H1 (cell line): ENCODE data around the gene PLCH2. TPM values are rescaled to one million over a fixed set of nuclear protein-coding genes. Genes with fewer than 3 reads are reported as not detected.

Experiments
- CTCF ChIA-PET: fragments of 300-600 bp; sonication (Branson Sonifier 250); formaldehyde crosslinking; loops from one replicate; lab custom pipeline; 2021; ENCODE audit not compliant: partially characterized antibody; lab: Charles Lee
- POLR2A ChIA-PET: fragments of 300-600 bp; sonication (Branson Sonifier 250); formaldehyde crosslinking; loops from one replicate; lab custom pipeline; 2021; ENCODE audit warnings: inconsistent platforms; ENCODE audit not compliant: partially characterized antibody; lab: Charles Lee
- DNase-seq, 2 experiments: peaks; one replicate each; pipeline versions ENCODE4 v3.0.0 to v3.0.0-alpha.2; 2010 to 2022; ENCODE audit warnings: low spot score in 2 of 2, low read depth in 1 of 2, mixed read lengths in 1 of 2
- FAIRE-seq: peaks from 2 replicates; lab custom pipeline; 2011; peaks lifted over from hg19 to GRCh38; lab: Jason Lieb, UNC
- H2AFZ ChIP-seq: 2 replicates; pipeline ENCODE4 v1.8.1; 2012; ENCODE audit warnings: low read length, inconsistent platforms
- H2AK5ac ChIP-seq: 2 replicates; pipeline ENCODE4 v1.6.1; 2013; ENCODE audit warnings: low read depth, low read length
- H2BK120ac ChIP-seq: replicated peaks from 2 replicates; pipeline ENCODE3; 2013; ENCODE audit warnings: low read depth, low read length, inconsistent platforms
- H2BK12ac ChIP-seq: 2 replicates; pipeline ENCODE4 v1.6.1; 2013; ENCODE audit warnings: low read depth, low read length
- H2BK15ac ChIP-seq: 2 replicates; pipeline ENCODE4 v1.6.1; 2013; ENCODE audit warnings: low read length
- H2BK20ac ChIP-seq: 2 replicates; pipeline ENCODE4 v1.6.1; 2013; ENCODE audit warnings: low read length
- H2BK5ac ChIP-seq: 2 replicates; pipeline ENCODE4 v1.6.1; 2013; ENCODE audit warnings: low read depth, low read length
- H3K14ac ChIP-seq: 2 replicates; pipeline ENCODE4 v1.6.1; 2013; ENCODE audit warnings: inconsistent platforms; ENCODE audit not compliant: insufficient read length
- H3K18ac ChIP-seq: 2 replicates; pipeline ENCODE4 v1.6.1; 2013; ENCODE audit warnings: low read length; ENCODE audit errors: extremely low read depth
- H3K23ac ChIP-seq: 2 replicates; pipeline ENCODE4 v1.6.1; 2013; ENCODE audit warnings: inconsistent platforms; ENCODE audit not compliant: insufficient read length
- H3K23me2 ChIP-seq: 2 replicates; pipeline ENCODE4 v1.6.1; 2013; ENCODE audit warnings: low read depth, low read length
- H3K27ac ChIP-seq: 2 replicates; pipeline ENCODE4 v1.6.1; 2011; ENCODE audit warnings: low read depth, low read length, inconsistent platforms
- H3K27me3 ChIP-seq, 4 experiments: replicated peaks in 1 of 4; 1 replicate in 1 of 4; 2 replicates in 3 of 4; pipeline versions ENCODE4 v1.6.1 to v1.8.1; 2011 to 2013; ENCODE audit warnings: low read length in 3 of 4, mild to moderate bottlenecking in 3 of 4, inconsistent platforms in 2 of 4, mixed read lengths in 2 of 4, moderate library complexity in 1 of 4; ENCODE audit not compliant: control insufficient read depth in 3 of 4, insufficient read depth in 3 of 4; ENCODE audit errors: extremely low read depth in 1 of 4
- H3K36me3 ChIP-seq, 4 experiments: 2 replicates each; pipeline versions ENCODE4 v1.6.1 to v1.8.1; 2011 to 2013; ENCODE audit warnings: mild to moderate bottlenecking in 4 of 4, low read length in 3 of 4, moderate library complexity in 2 of 4, control low read depth in 1 of 4, inconsistent platforms in 1 of 4; ENCODE audit not compliant: insufficient read depth in 4 of 4, control insufficient read depth in 2 of 4
- H3K4ac ChIP-seq: replicated peaks from 2 replicates; pipeline ENCODE3; 2013; ENCODE audit warnings: low read length, low read depth, mixed read lengths, inconsistent platforms; ENCODE audit not compliant: insufficient read length
- H3K4me1 ChIP-seq, 4 experiments: replicated peaks in 1 of 4; 1 replicate in 1 of 4; 2 replicates in 3 of 4; pipeline versions ENCODE4 v1.6.1 to v1.8.1; 2011 to 2013; ENCODE audit warnings: low read length in 3 of 4, inconsistent platforms in 2 of 4, mixed read lengths in 1 of 4; ENCODE audit not compliant: insufficient read depth in 4 of 4, control insufficient read depth in 3 of 4
- H3K4me2 ChIP-seq, 2 experiments: 2 replicates each; pipeline versions ENCODE4 v1.6.1 to v1.8.1; 2011 to 2013; ENCODE audit warnings: low read depth in 2 of 2, low read length in 2 of 2, control low read depth in 1 of 2, inconsistent platforms in 1 of 2, mild to moderate bottlenecking in 1 of 2; ENCODE audit not compliant: insufficient read depth in 1 of 2
- H3K4me3 ChIP-seq, 4 experiments: fragments of 200-600, 300-600 bp in 1 of 4; sonication (generic), shearing (Covaris generic), sonication (Bioruptor Twin) in 1 of 4; 2 replicates each; pipeline versions ENCODE4 v1.5.1 to v1.8.1; 2011 to 2016; ENCODE audit warnings: low read length in 4 of 4, low read depth in 3 of 4, control low read depth in 2 of 4, inconsistent platforms in 2 of 4, mild to moderate bottlenecking in 2 of 4, mixed read lengths in 1 of 4, moderate library complexity in 1 of 4; ENCODE audit not compliant: insufficient read depth in 2 of 4; ENCODE audit errors: extremely low read depth in 1 of 4
- H3K56ac ChIP-seq: replicated peaks from 2 replicates; pipeline ENCODE3; 2013; ENCODE audit warnings: low read depth, mild to moderate bottlenecking, mixed read lengths, low read length, inconsistent platforms; ENCODE audit not compliant: insufficient read length
- H3K79me1 ChIP-seq: 2 replicates; pipeline ENCODE4 v1.6.1; 2013; ENCODE audit warnings: low read depth, low read length, control low read depth
- H3K79me2 ChIP-seq, 2 experiments: 2 replicates each; pipeline versions ENCODE4 v1.6.1 to v1.8.1; 2012 to 2013; ENCODE audit warnings: low read length in 2 of 2, mild to moderate bottlenecking in 2 of 2, inconsistent platforms in 1 of 2; ENCODE audit not compliant: insufficient read depth in 2 of 2, control insufficient read depth in 1 of 2
- H3K9ac ChIP-seq, 4 experiments: replicated peaks in 1 of 4; 1 replicate in 1 of 4; 2 replicates in 3 of 4; pipeline versions ENCODE4 v1.6.1 to v1.8.1; 2011 to 2013; ENCODE audit warnings: low read depth in 3 of 4, low read length in 3 of 4, control low read depth in 2 of 4, mild to moderate bottlenecking in 2 of 4, moderate library complexity in 2 of 4, inconsistent platforms in 1 of 4; ENCODE audit errors: extremely low read depth in 1 of 4
- H3K9me3 ChIP-seq, 2 experiments: 2 replicates each; pipeline versions ENCODE4 v1.6.1 to v1.8.1; 2012 to 2013; ENCODE audit warnings: mild to moderate bottlenecking in 2 of 2, moderate library complexity in 2 of 2, control low read depth in 1 of 2, inconsistent platforms in 1 of 2, low read depth in 1 of 2, low read length in 1 of 2, mixed read lengths in 1 of 2; ENCODE audit not compliant: insufficient read depth in 2 of 2
- H4K20me1 ChIP-seq, 2 experiments: replicated peaks in 1 of 2; 2 replicates each; pipeline versions ENCODE3 to v1.8.1; 2011 to 2013; ENCODE audit warnings: inconsistent platforms in 2 of 2, low read length in 2 of 2, mild to moderate bottlenecking in 1 of 2; ENCODE audit not compliant: insufficient read depth in 2 of 2, control insufficient read depth in 1 of 2
- H4K5ac ChIP-seq: 2 replicates; pipeline ENCODE4 v1.6.1; 2013; ENCODE audit warnings: low read length, low read depth, mixed read lengths, inconsistent platforms; ENCODE audit not compliant: insufficient read length
- H4K8ac ChIP-seq: 2 replicates; pipeline ENCODE4 v1.8.0; 2013; ENCODE audit warnings: mild to moderate bottlenecking, moderate library complexity, low read length, inconsistent platforms; ENCODE audit not compliant: insufficient read depth; ENCODE audit errors: extremely low read depth
- H4K91ac ChIP-seq: replicated peaks from 2 replicates; pipeline ENCODE3; 2013; ENCODE audit warnings: low read length, mixed read lengths, inconsistent platforms; ENCODE audit not compliant: insufficient read length
- BRCA1 ChIP-seq: IDR thresholded peaks from 2 replicates; pipeline ENCODE4 v1.6.1; 2012; ENCODE audit warnings: low read depth, low read length, improper control_type of control experiment
- EP300 ChIP-seq, 2 experiments: IDR thresholded peaks; 1 replicate in 1 of 2; 2 replicates in 1 of 2; pipeline ENCODE4 v1.6.1; 2011 to 2012; ENCODE audit warnings: low read depth in 2 of 2, low read length in 2 of 2, mild to moderate bottlenecking in 2 of 2, borderline replicate concordance in 1 of 2, inconsistent platforms in 1 of 2, moderate library complexity in 1 of 2
- HDAC2 ChIP-seq, 2 experiments: fragments of 300-600 bp in 1 of 2; sonication (generic) in 1 of 2; IDR thresholded peaks; 2 replicates each; pipeline ENCODE4 v1.6.1; 2011 to 2012; ENCODE audit warnings: low read depth in 2 of 2, low read length in 2 of 2, mild to moderate bottlenecking in 2 of 2, moderate library complexity in 2 of 2, borderline replicate concordance in 1 of 2, inconsistent platforms in 1 of 2
- KDM4A ChIP-seq: IDR thresholded peaks from one replicate; pipeline ENCODE4 v1.7.1; 2012; ENCODE audit warnings: low read depth, mild to moderate bottlenecking, moderate library complexity, low read length, inconsistent platforms; ENCODE audit not compliant: severe bottlenecking
- SAP30 ChIP-seq: fragments of 300-600 bp; sonication (generic); IDR thresholded peaks from 2 replicates; pipeline ENCODE4 v1.7.1; 2012; ENCODE audit warnings: low read length, moderate library complexity, mild to moderate bottlenecking, inconsistent platforms; ENCODE audit not compliant: insufficient read depth, insufficient replicate concordance
- SIN3A ChIP-seq, 2 experiments: IDR thresholded peaks in 1 of 2; conservative IDR thresholded peaks in 1 of 2; 2 replicates each; pipeline ENCODE4 v1.6.1; 2011 to 2012; ENCODE audit warnings: low read length in 2 of 2, improper control_type of control experiment in 1 of 2, low read depth in 1 of 2, mild to moderate bottlenecking in 1 of 2
- SP2 ChIP-seq: IDR thresholded peaks from 2 replicates; pipeline ENCODE4 v1.6.1; 2012; ENCODE audit warnings: mild to moderate bottlenecking, low read length, inconsistent platforms
- TAF1 ChIP-seq: IDR thresholded peaks from 2 replicates; pipeline ENCODE4 v1.6.1; 2011; ENCODE audit warnings: mild to moderate bottlenecking, low read depth, low read length
- TCF12 ChIP-seq: IDR thresholded peaks from 2 replicates; pipeline ENCODE4 v1.6.1; 2011; ENCODE audit warnings: low read depth, mild to moderate bottlenecking, low read length
- WGBS, 2 experiments: shearing (Covaris generic) in 1 of 2; methylation state at CpG; one replicate each; pipeline versions ENCODE4 v1.1.6 to v1.1.7; 2013 to 2015; ENCODE audit warnings: low lambda C conversion rate in 2 of 2, mixed read lengths in 2 of 2, inconsistent platforms in 1 of 2, low coverage in 1 of 2, missing lambda C conversion rate in 1 of 2; ENCODE audit not compliant: insufficient replicate concordance in 2 of 2, insufficient coverage in 1 of 2, insufficient read length in 1 of 2; ENCODE audit errors: extremely low coverage in 1 of 2, missing lambda C conversion rate in 1 of 2; 5-methylcytosine and 5-hydroxymethylcytosine counted together
- polyA plus RNA-seq, 7 experiments: library from polyadenylated mRNA; depleted of rRNA in 3 of 7; stranded (reverse) in 5 of 7; unstranded in 2 of 7; fragments of >200 nt in 5 of 7; fragments of 200-250 nt in 2 of 7; gene quantifications; 1 replicate in 5 of 7; 2 replicates in 1 of 7; 4 replicates in 1 of 7; pipeline versions ENCODE4 v1.2.1 to v1.2.3, GENCODE V29; 2011 to 2013; ENCODE audit warnings: missing spikeins in 2 of 7, mixed read lengths in 2 of 7
- total RNA-seq: library from RNA; stranded (reverse); fragmentation: NEBNext Ultra II Directional; extraction: Animal tissue kit (Norgen Biotek cat#: 25700); gene quantifications from 2 replicates; pipeline ENCODE4 v1.2.1, GENCODE V29; 2021

Gene PLCH2
- total and polyA plus RNA-seq, 2 of the 8 experiments (the other 6 are each of a cell fraction or from before 2014, with no cell fraction given) = 0.14 to 0.19 TPM

DNA sequence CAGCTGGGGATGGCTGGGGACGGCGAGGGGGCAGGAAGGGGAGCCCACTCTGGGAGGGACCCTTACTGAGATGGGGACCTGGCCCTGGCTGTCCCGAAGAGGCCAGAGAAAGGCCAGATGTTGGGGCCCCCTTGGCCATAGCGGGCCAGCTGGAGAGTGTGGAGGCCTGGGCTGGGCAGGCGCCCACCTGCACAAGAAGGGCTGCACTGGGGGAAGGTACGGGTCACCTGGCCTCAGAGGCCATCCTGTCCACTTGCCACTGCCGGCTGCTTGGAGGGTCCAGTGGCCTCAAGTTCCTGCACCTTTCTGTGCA lies 5.0 kb upstream of the PLCH2 start:
- Histone ChIP-seq H3K9me3 (no peaks in the 10 kb centered on the region), H3K9ac (no peak overlapping the region), H2BK20ac (no peak overlapping the region), H3K27ac (no peak overlapping the region), H3K18ac (no peak overlapping the region), H4K91ac (no peak overlapping the region), H2BK12ac (no peak overlapping the region), H3K23ac (no peak overlapping the region), H4K5ac (no peak overlapping the region), H2BK120ac (no peak overlapping the region), H3K27me3 (no peaks in the 10 kb centered on the region; a peak in 2 of 7 replicates), H2BK15ac (no peak overlapping the region), H3K56ac (no peak overlapping the region), H4K8ac (no peak overlapping the region), H3K79me1 (no peaks in the 10 kb centered on the region), H3K36me3 (no peaks in the 10 kb centered on the region), H3K4me3 (no peak overlapping the region), H3K4ac (no peak overlapping the region), H3K79me2 (no peaks in the 10 kb centered on the region), H3K23me2 (no peaks in the 10 kb centered on the region; the same call in 1 of the 2 replicates), H3K14ac (no peak overlapping the region), H3K4me2 (no peak overlapping the region), H4K20me1 (peaks cover 4% of the 10 kb centered on the region in 2 experiments), H3K4me1 (peaks cover 0 to 8% (median 0%) of the 10 kb centered on the region in 4 experiments; a peak in 3 of 7 replicates), H2AK5ac (no peak overlapping the region), H2BK5ac (no peak overlapping the region), H2AFZ (no peak overlapping the region)
- TF ChIP-seq BRCA1 = no peak
- TF ChIP-seq KDM4A = no peak
- no peak for TF ChIP-seq TCF12
- TF ChIP-seq HDAC2 (IDR thresholded peaks at IDR 0.05; ENCODE audit: borderline replicate concordance in 1 of 2, low read depth in 2 of 2, low read length in 2 of 2) = no peak
- TF ChIP-seq TAF1 = no peak
- no peak for TF ChIP-seq SIN3A (conservative IDR thresholded peaks at IDR 0.05 in 1 of 2, IDR thresholded peaks at IDR 0.05 in 1 of 2; ENCODE audit: low read depth in 1 of 2, low read length in 2 of 2)
- TF ChIP-seq SAP30 = no peak
- no peak for TF ChIP-seq EP300 (IDR thresholded peaks at IDR 0.05; ENCODE audit: borderline replicate concordance in 1 of 2, low read depth in 2 of 2, low read length in 2 of 2)
- TF ChIP-seq SP2 = no peak
- DNase-seq (no peak), FAIRE-seq (no peak)
- ChIA-PET POLR2A (interaction anchor here (1.1 kb wide), 1 partner anchor 31 kb away, joined by 5 read pairs; no protein-coding TSS in a partner anchor), CTCF (interaction anchor here (0.6 to 3.4 kb wide), 11 partner anchors 10 to 975 kb away, joined by 3 to 14 read pairs (median 4); no protein-coding TSS in a partner anchor)
- 87% methylated on average over 5 of the region's 7 CpGs; no CpG with 5 or more reads in 1 of the 2 experiments for WGBS, 2 experiments
